22Rv1 (cell line): ENCODE measurements around the gene STX7.

Experiments used
- ZFX ChIP-seq: fragments of 450-650 bp; IDR thresholded peaks from 2 replicates; pipeline ENCODE4 v1.6.1; 2017; ENCODE audit warnings: antibody characterized with exemption, borderline replicate concordance
- TF ChIP-seq, protein P1 (sequence below): fragments of 450-650 bp; IDR thresholded peaks from 2 replicates; pipeline ENCODE4 v1.5.1; 2017; ENCODE audit warnings: mild to moderate bottlenecking

- TF ChIP-seq, protein P1, sequence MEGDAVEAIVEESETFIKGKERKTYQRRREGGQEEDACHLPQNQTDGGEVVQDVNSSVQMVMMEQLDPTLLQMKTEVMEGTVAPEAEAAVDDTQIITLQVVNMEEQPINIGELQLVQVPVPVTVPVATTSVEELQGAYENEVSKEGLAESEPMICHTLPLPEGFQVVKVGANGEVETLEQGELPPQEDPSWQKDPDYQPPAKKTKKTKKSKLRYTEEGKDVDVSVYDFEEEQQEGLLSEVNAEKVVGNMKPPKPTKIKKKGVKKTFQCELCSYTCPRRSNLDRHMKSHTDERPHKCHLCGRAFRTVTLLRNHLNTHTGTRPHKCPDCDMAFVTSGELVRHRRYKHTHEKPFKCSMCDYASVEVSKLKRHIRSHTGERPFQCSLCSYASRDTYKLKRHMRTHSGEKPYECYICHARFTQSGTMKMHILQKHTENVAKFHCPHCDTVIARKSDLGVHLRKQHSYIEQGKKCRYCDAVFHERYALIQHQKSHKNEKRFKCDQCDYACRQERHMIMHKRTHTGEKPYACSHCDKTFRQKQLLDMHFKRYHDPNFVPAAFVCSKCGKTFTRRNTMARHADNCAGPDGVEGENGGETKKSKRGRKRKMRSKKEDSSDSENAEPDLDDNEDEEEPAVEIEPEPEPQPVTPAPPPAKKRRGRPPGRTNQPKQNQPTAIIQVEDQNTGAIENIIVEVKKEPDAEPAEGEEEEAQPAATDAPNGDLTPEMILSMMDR, result no peak
- no peak for TF ChIP-seq ZFX
Measured at GRCh38 chr6:132537977-132538376, 25.1 kb upstream of the STX7 start, which contains the start of gene TAAR9.
